AG09309 (cell line): ENCODE results near the gene CLEC2L.

Experiments used
- DNase-seq: peaks from one replicate; pipeline ENCODE4 v3.0.0-alpha.2; 2010; ENCODE audit warnings: low read depth
- H3K4me3 ChIP-seq: 2 replicates; pipeline ENCODE4 v1.5.1; 2011; ENCODE audit warnings: mild to moderate bottlenecking, low read depth, low read length, moderate library complexity; ENCODE audit not compliant: control insufficient read depth
- CTCF ChIP-seq: IDR thresholded peaks from 2 replicates; pipeline ENCODE4 v1.5.1; 2011; ENCODE audit warnings: mild to moderate bottlenecking, low read depth, low read length, inconsistent platforms; ENCODE audit not compliant: insufficient read depth, control insufficient read depth; ENCODE audit errors: missing control alignments

CLEC2L gene

DNA sequence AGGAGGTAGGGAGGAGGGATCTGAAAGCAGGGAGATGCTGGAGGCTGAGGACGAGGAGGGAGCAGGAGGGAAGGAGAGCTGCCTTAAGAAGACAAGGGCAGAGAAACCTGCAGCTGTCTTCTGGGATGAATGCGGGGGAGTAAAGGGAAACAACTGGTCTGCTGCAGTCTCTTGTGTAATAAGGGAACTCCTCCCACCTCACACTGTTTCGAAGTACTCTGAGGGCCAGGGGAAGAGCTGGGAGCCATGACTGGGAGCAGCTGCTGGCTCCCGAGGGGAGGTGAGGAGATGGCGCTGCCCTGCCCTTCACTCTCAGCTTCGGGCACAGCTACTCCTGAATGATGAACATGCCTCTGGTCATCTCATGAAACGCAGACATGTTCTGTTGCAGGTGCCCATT is 65.1 kb downstream of the CLEC2L start:
- no peak for DNase-seq

GRCh38 chr7:139589474-139589873 is 66.0 kb downstream of the CLEC2L start:
- no peak for TF ChIP-seq CTCF
- no peak for DNase-seq
- H3K4me3 ChIP-seq, result no peak overlapping the region

More for the DNA sequence above, 65.1 kb downstream of the CLEC2L start:
- no peak for TF ChIP-seq CTCF
- H3K4me3 ChIP-seq, result no peak overlapping the region

DNA sequence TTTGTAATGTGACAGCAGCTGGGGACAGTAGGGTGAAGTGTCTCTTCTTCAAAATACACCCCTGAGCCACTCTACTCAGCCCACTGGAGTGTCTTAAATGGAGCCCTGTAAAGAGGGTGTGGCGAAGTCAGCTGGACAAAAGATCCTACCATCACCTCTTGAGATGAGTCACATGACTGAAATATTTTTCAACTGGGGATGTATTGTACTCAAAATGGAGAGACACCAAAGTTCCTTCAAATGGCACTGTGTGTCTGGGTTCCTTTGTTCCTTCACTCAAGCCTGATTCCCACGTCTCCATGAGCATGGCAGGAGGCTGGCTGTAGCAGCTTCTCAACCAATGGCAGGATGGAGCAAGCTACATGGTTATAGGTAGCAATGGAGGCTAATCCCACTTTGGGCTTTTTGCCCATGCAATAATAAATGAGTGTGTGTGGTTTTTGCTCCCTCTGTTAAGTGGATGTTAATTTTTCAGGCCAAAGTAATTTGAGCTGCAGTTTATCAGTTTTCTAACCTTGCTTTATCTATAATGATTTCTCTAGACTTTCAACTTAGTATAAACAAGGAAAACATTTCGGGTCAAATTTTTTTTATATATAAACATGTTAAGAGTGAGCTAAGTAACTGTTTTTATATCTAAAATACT is 68.2 kb downstream of the CLEC2L start:
- no peak for DNase-seq
- no peak for TF ChIP-seq CTCF
- no peak overlapping the region for H3K4me3 ChIP-seq

DNA sequence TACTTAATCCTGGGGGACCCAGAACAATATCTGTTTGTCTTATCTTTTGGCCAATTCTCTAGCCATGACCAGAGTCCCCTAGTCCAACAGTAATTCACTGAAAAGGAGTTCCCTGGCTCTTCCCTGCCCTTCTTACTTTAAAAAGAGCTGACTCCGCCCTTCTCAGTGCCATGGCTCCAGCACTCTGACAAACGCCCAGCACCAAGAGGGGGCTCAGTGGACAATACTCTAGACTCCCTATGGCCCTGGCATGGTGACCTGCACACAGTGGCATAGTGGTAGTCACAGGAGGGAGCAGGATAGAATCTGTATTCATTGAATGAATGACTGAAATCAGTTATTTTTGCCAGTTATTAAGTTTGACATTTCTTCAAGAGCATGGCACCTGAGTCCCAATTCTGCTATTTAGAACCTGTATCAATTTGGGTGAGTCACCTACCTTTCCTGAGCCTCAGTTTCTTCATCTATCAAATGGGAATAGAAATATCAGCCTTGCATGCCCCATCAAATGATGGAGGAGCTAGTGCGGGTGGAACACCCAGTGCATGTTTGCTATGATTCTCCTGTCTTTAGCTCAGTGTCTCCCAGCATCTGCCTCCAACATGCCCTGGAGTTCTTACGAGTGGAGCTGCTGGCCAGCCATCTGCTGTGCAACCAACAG is 69.4 kb downstream of the CLEC2L start:
- TF ChIP-seq CTCF, result no peak
- DNase-seq, result no peak
- H3K4me3 ChIP-seq, result no peak overlapping the region

- no peak for TF ChIP-seq CTCF
- no peak overlapping the region for H3K4me3 ChIP-seq
- no peak for DNase-seq
These were observed 70.6 kb downstream of the CLEC2L start for GRCh38 chr7:139594090-139594489.
